ENCODE data around the gene YAF2.
"Not testable (repeated sequence)": the region's sequence is repeated elsewhere in the genome, so short reads cannot be mapped to it uniquely, and the experiment has no call there.

YAF2 gene

GRCh38 chr12:42267413-42268190 is 29.6 kb upstream of the YAF2 start:
- Mint-ChIP-seq H3K27me3 (no peaks in the 10 kb centered on the region), H3K4me1 (ENCODE audit: low read depth) (peaks cover 18% of the 10 kb centered on the region), H3K9me3 (no peaks in the 10 kb centered on the region), H3K36me3 (ENCODE audit: low read depth) (no peaks in the 10 kb centered on the region), H3K27ac (no peak overlapping the region), H3K4me3 (no peak overlapping the region)
- intact Hi-C loops (cut with micrococcal nuclease): no loop called here

DNA sequence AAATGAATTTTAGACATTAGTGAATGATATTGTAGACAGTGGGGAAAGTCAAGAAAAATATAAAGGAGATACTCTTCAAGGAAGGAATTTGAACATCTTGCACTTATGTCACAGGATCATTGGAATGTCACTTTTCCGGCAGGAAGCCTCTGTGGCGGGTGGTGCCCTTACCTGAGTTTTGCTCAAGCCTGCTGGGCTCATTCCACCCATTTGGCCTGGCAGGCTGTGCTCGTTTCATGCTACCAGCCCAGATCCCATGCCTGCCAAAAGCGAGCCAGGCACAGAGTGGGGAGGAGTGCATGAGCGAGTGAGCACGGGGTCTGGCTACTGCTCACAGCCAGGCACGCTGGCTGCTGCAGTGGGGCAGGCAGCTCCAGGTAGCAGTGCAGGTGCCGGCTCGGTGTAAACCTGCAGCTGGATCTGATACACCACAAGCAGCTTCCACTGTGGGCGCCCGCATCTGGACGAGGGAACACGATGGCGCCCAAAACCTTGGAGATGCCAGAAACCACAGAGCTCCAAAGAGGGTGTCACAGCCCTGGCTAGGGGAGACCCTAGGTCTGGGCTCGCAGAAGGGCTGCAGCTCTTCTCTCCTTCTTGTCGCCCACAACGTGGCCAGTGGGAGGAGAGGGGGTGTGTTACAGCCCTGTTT is 28.7 kb upstream of the YAF2 start:
- Mint-ChIP-seq H3K27me3 (no peaks in the 10 kb centered on the region), H3K4me1 (ENCODE audit: low read depth) (peaks cover 15% of the 10 kb centered on the region), H3K36me3 (ENCODE audit: low read depth) (no peaks in the 10 kb centered on the region), H3K9me3 (no peaks in the 10 kb centered on the region), H3K4me3 (no peak overlapping the region), H3K27ac (no peak overlapping the region)
- intact Hi-C loops (cut with micrococcal nuclease): no loop called here

GRCh38 chr12:42262271-42262670 is 24.2 kb upstream of the YAF2 start:
- no peaks in the 10 kb centered on the region for H3K27me3 Mint-ChIP-seq
- no peaks in the 10 kb centered on the region for H3K36me3 Mint-ChIP-seq (ENCODE audit: low read depth)
- H3K4me3 Mint-ChIP-seq: no peak overlapping the region
- no peak overlapping the region for H3K27ac Mint-ChIP-seq
- H3K9me3 Mint-ChIP-seq: no peaks in the 10 kb centered on the region
- no peaks in the 10 kb centered on the region for H3K4me1 Mint-ChIP-seq (ENCODE audit: low read depth)
- intact Hi-C loops (cut with micrococcal nuclease): no loop called here

- Mint-ChIP-seq H3K9me3 (no peaks in the 10 kb centered on the region), H3K27me3 (no peaks in the 10 kb centered on the region), H3K27ac (no peak overlapping the region), H3K4me3 (no peak overlapping the region), H3K4me1 (ENCODE audit: low read depth) (no peaks in the 10 kb centered on the region), H3K36me3 (ENCODE audit: low read depth) (no peaks in the 10 kb centered on the region)
- intact Hi-C loops (cut with micrococcal nuclease): no loop called here
Measured at GRCh38 chr12:42261708-42262107, 23.7 kb upstream of the YAF2 start.

DNA sequence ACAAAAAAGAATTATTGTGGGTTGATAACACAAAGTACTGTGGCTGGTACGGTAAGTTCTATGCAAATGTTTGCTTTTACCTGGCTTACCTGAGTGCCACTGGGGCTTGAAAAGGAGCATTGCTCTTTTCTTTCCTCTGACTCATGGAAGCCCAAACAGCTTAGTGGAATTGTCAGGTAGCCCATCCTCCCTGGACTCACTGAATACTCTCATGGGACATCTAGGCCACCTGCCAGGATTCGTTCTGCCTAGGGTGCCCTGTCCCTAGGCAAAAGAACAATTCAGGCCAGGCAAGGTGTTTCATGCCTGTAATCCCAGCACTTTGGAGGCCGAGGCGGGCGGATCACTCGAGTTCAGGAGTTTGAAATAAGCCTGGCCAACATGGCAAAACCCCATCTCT is 22.5 kb upstream of the YAF2 start:
- no peak overlapping the region for H3K27ac Mint-ChIP-seq
- H3K27me3 Mint-ChIP-seq: no peaks in the 10 kb centered on the region
- no peak overlapping the region for H3K4me3 Mint-ChIP-seq
- intact Hi-C loops (cut with micrococcal nuclease): no loop called here
- no peaks in the 10 kb centered on the region for H3K9me3 Mint-ChIP-seq
- H3K36me3 Mint-ChIP-seq (ENCODE audit: low read depth): no peaks in the 10 kb centered on the region
- H3K4me1 Mint-ChIP-seq (ENCODE audit: low read depth): no peaks in the 10 kb centered on the region

- intact Hi-C loops (cut with micrococcal nuclease): no loop called here
- no peak overlapping the region for H3K27ac Mint-ChIP-seq
- H3K36me3 Mint-ChIP-seq (ENCODE audit: low read depth): no peaks in the 10 kb centered on the region
- H3K4me3 Mint-ChIP-seq: no peak overlapping the region
- no peaks in the 10 kb centered on the region for H3K4me1 Mint-ChIP-seq (ENCODE audit: low read depth)
- no peaks in the 10 kb centered on the region for H3K27me3 Mint-ChIP-seq
- no peaks in the 10 kb centered on the region for H3K9me3 Mint-ChIP-seq
Measured at GRCh38 chr12:42259699-42260098, 21.7 kb upstream of the YAF2 start.

DNA sequence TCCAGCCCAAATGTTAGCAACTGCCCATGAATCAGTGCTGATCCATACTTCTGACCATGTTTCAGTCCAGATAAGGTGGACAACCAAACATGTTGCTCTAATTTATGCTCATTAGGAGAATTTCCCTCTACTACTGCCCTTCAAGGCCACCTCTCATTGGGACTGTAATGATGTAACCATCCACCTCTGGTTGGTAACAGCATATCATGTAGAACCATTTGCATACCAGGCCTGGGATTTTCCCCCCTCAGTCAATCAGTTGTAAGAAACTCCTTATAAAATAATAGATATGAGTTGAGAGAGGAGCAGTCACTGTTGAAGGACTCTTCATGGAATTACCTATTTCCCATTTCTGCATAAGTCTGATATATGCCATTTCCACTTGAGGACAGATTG is 17.8 kb upstream of the YAF2 start:
- intact Hi-C loops (cut with micrococcal nuclease): no loop called here
- Mint-ChIP-seq H3K4me1 (ENCODE audit: low read depth) (no peaks in the 10 kb centered on the region), H3K36me3 (ENCODE audit: low read depth) (no peaks in the 10 kb centered on the region), H3K4me3 (no peak overlapping the region), H3K9me3 (no peaks in the 10 kb centered on the region), H3K27ac (no peak overlapping the region), H3K27me3 (no peaks in the 10 kb centered on the region)

GRCh38 chr12:42255221-42255865 is 17.3 kb upstream of the YAF2 start:
- intact Hi-C loops (cut with micrococcal nuclease): no loop called here
- H3K4me3 Mint-ChIP-seq: no peak overlapping the region
- no peaks in the 10 kb centered on the region for H3K4me1 Mint-ChIP-seq (ENCODE audit: low read depth)
- H3K27me3 Mint-ChIP-seq: no peaks in the 10 kb centered on the region
- no peaks in the 10 kb centered on the region for H3K36me3 Mint-ChIP-seq (ENCODE audit: low read depth)
- no peaks in the 10 kb centered on the region for H3K9me3 Mint-ChIP-seq
- H3K27ac Mint-ChIP-seq: no peak overlapping the region

- H3K27me3 Mint-ChIP-seq; H3K27ac Mint-ChIP-seq; H3K9me3 Mint-ChIP-seq; intact Hi-C loops (cut with micrococcal nuclease); H3K4me3 Mint-ChIP-seq; H3K4me1 Mint-ChIP-seq (ENCODE audit: low read depth); H3K36me3 Mint-ChIP-seq (ENCODE audit: low read depth): not testable (repeated sequence)
Measured at GRCh38 chr12:42252645-42253044, 14.6 kb upstream of the YAF2 start.

DNA sequence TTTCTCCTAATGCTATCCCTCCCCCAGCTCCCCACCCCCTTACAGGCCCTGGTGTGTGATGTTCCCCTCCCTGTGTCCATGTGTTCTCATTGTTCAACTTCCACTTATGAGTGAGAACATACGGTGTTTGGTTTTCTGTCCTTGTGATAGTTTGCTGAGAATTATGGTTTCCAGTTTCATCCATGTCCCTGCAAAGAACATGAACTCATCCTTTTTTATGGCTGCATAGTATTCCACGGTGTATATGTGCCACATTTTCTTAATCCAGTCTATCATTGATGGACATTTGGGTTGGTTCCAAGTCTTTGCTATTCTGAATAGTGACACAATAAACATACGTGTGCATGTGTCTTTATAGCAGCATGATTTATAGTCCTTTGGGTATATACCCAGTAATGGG is 11.0 kb upstream of the YAF2 start:
- H3K4me3 Mint-ChIP-seq; H3K27ac Mint-ChIP-seq; H3K36me3 Mint-ChIP-seq (ENCODE audit: low read depth); intact Hi-C loops (cut with micrococcal nuclease); H3K4me1 Mint-ChIP-seq (ENCODE audit: low read depth); H3K9me3 Mint-ChIP-seq; H3K27me3 Mint-ChIP-seq: not testable (repeated sequence)

DNA sequence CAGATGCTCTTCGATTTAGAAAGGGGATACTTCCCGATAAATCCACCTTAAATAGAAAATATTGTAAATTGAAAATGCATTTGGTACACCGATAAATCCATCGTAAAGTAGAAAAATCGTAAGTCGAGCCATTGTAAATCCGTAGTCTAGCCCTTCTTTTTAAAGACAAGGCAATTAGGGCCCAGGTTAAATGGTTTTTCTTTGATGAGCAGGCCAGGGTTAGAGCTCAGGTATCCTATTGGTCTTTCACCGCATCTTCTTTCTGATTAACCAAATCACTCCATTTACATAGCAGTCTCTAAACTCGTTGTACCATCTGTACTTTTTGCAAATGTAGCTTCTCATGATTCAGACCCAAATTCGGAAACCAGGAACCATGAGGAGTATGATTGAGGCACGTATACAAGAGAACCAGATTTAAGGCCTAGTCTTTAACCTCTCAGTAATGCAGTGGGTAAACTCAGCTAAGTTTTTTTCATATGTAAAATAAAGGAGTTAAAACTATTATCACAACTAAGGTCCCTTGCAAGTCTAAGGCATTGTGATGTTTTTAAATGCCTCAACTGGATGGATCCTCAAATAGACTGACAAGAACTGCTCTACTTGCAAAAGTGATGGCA is 2.2 kb upstream of the YAF2 start:
- Mint-ChIP-seq H3K27ac (no peak overlapping the region), H3K9me3 (no peaks in the 10 kb centered on the region), H3K27me3 (no peaks in the 10 kb centered on the region), H3K4me1 (ENCODE audit: low read depth) (peaks cover 25% of the 10 kb centered on the region), H3K36me3 (ENCODE audit: low read depth) (peaks cover 17% of the 10 kb centered on the region), H3K4me3 (no peak overlapping the region)
- intact Hi-C loops (cut with micrococcal nuclease): no loop called here

DNA sequence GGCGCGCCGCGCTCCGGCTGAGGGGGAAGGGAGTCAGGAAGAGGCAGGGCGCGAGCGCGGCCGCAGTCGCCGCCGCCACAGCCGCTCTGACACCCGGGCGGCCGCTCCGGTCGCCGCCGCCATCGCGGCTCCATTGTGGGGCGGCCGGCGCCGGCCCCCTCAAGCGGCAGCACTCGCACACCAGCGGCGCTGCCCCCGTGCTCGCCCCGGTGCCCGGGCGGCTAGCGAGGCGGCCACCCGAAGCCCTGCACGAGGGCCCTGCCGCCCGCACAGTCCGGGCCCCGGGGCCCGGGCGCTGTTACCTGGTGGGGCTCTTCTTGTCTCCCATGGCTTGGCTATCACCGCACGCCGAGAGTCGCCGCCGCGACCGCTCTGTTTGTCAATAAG is 202 bp downstream of the YAF2 start:
- no peaks in the 10 kb centered on the region for H3K27me3 Mint-ChIP-seq
- peaks cover 27% of the 10 kb centered on the region for H3K4me1 Mint-ChIP-seq (ENCODE audit: low read depth)
- intact Hi-C loops (cut with micrococcal nuclease): loop anchor here (2.0 kb wide), 2 partner anchors 93 kb away; partner anchors contain the start of gene GXYLT1
- peak overlapping the region; percentile 85 for H3K27ac Mint-ChIP-seq
- peaks cover 37% of the 10 kb centered on the region for H3K36me3 Mint-ChIP-seq (ENCODE audit: low read depth)
- no peaks in the 10 kb centered on the region for H3K9me3 Mint-ChIP-seq
- peak overlapping the region; percentile 78 for H3K4me3 Mint-ChIP-seq

- Mint-ChIP-seq H3K4me3 (peak overlapping the region; percentile 84), H3K4me1 (ENCODE audit: low read depth) (peaks cover 27% of the 10 kb centered on the region), H3K27me3 (no peaks in the 10 kb centered on the region), H3K27ac (peak overlapping the region; percentile 85), H3K36me3 (ENCODE audit: low read depth) (peaks cover 37% of the 10 kb centered on the region), H3K9me3 (no peaks in the 10 kb centered on the region)
- intact Hi-C loops (cut with micrococcal nuclease): loop anchor here (2.0 kb wide), 2 partner anchors 92 to 94 kb away; partner anchors contain the start of gene GXYLT1
Measured at GRCh38 chr12:42237052-42237852, 796 bp downstream of the YAF2 start.
